Mammary epithelial cell (primary cell): ENCODE results near the gene ILDR1.

ENCODE experiments used
- EZH2 ChIP-seq: IDR thresholded peaks from 2 replicates; pipeline ENCODE4 v1.6.1; 2012; ENCODE audit warnings: low read length, inconsistent platforms, borderline replicate concordance
- TF ChIP-seq, protein P1 (sequence below), 2 donors: IDR thresholded peaks in 1 of 2; conservative IDR thresholded peaks in 1 of 2; 2 replicates each; pipeline ENCODE4 v1.5.1; 2011 to 2012; ENCODE audit warnings: inconsistent platforms in 2 of 2, low read length in 2 of 2, mild to moderate bottlenecking in 2 of 2, control low read depth in 1 of 2, low read depth in 1 of 2; ENCODE audit not compliant: insufficient read depth in 1 of 2; ENCODE audit errors: extremely low read depth in 1 of 2

DNA sequence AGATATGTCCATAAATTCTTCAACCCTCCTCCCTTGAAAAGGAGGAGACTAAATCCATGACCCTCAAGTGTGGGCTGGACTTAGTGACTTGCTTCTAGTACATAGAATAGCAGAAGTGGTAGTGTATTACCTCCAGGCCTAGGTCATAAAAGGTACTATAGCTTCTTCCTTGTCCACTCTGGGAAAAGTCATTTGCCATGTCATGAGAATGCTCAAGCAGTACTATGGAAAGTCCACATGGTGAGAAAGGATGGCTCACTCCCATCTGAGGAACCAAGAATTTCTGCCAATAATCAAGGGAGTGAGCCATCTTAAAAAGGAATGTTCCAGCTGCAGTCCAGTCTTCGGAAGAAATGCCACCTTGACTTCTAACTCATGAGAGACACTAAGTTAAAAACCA lies 10.5 kb upstream of the ILDR1 start:
- no peak for TF ChIP-seq EZH2
- TF ChIP-seq, protein P1, sequence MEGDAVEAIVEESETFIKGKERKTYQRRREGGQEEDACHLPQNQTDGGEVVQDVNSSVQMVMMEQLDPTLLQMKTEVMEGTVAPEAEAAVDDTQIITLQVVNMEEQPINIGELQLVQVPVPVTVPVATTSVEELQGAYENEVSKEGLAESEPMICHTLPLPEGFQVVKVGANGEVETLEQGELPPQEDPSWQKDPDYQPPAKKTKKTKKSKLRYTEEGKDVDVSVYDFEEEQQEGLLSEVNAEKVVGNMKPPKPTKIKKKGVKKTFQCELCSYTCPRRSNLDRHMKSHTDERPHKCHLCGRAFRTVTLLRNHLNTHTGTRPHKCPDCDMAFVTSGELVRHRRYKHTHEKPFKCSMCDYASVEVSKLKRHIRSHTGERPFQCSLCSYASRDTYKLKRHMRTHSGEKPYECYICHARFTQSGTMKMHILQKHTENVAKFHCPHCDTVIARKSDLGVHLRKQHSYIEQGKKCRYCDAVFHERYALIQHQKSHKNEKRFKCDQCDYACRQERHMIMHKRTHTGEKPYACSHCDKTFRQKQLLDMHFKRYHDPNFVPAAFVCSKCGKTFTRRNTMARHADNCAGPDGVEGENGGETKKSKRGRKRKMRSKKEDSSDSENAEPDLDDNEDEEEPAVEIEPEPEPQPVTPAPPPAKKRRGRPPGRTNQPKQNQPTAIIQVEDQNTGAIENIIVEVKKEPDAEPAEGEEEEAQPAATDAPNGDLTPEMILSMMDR (conservative IDR thresholded peaks at IDR 0.05 in 1 of 2, IDR thresholded peaks at IDR 0.05 in 1 of 2; ENCODE audit: extremely low read depth in 1 of 2, insufficient read depth in 1 of 2, low read depth in 1 of 2, low read length in 2 of 2) = no peak
